Dedifferentiated amniotic fluid mesenchymal stem cell (primary cell): ENCODE results near the gene SLC25A46.
"Not testable (repeated sequence)": the region's sequence is repeated elsewhere in the genome, so short reads cannot be mapped to it uniquely, and the experiment has no call there.

ENCODE experiments used
- DNase-seq: peaks from one replicate; pipeline ENCODE4 v3.0.0-alpha.2; 2016; ENCODE audit errors: extremely low spot score

The SLC25A46 gene

DNA sequence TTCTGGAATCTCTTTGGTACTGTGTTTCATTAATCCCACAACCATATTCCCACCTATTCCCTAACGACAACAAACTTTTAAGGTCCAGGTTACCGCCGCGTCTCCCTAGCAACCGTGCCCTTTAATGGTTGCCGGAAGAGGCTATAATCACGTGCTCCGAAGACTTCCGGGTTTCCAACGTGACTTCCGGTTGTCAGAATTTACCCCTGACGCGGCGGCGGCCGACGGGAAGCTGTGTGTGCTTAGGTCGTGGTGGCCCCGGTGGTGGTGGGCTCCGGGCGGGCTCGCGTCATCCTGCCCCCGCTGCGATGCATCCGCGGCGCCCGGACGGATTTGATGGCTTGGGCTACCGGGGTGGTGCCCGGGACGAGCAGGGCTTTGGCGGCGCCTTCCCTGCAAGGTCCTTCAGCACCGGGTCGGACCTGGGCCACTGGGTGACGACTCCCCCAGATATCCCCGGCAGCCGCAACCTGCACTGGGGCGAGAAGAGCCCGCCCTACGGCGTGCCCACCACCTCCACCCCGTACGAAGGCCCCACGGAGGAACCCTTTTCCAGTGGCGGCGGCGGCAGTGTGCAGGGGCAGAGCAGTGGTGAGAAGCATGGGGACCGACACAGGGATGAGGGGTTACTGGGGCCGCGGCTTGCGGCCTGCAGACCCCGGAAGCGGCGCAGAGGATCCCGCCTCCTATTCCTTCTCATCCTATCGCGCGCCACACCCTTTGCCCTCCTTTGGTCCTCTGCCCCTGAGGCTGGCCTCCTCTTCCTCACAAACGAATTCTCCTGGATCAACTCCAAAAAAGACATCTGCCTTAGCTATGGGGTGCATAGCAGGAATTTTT, at the start of gene SLC25A46:
Gene SLC25A46 (plus strand): TSS at position 196 of the 840 bp plus-strand sequence. CDS start 113 bp downstream, at position 309.
- peak; percentile 91 for DNase-seq

DNA sequence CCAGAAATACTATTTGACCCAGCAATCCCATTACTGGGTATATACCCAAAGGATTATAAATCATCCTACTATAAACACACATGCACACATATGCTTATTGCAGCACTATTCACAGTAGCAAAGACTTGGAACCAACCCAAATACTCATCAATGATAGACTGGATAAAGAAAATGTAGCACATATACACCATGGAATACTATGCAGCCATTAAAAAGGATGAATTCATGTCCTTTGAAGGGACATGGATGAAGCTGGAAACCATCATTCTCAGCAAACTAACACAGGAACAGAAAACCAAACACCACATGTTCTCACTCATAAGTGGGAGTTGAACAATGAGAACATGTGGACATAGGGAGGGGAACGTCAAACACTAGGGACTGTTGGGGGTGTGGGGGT, 48.2 kb upstream of the SLC25A46 start:
- DNase-seq: not testable (repeated sequence)

DNA sequence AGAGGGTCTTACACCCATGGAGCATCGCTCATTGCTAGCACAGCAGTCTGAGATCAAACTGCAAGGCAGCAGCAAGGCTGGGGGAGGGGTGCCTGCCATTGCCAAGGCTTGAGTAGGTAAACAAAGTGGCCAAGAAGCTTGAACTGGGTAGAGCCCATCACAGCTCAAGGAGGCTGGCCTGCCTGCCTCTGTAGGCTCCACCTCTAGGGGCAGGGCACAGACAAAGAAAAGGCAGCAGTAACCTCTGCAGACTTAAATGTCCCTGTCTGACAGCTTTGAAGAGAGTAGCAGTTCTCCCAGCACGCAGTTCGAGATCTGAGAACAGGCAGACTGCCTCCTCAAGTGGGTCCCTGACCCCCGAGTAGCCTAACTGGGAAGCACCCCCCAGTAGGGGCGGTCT, 46.1 kb upstream of the SLC25A46 start:
- DNase-seq: not testable (repeated sequence)

DNA sequence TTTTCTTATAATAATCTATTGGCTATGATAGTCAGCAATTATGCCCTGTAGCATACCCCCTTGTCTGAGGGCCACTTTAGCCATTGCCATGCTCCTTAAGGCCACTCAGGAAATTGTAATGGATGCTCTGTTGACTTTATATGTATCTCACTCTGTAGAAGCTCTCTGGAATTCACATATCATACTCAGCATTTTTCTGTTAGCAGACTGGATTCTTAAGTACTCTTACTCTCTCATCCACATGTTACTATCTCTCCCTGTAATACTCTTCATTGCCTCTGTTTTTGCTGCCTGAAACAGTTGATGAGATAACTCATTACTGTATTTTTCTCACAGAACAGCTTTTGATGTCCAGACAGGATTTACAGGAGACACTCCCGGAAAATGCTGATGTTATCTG, 36.5 kb upstream of the SLC25A46 start:
- DNase-seq: no peak

DNA sequence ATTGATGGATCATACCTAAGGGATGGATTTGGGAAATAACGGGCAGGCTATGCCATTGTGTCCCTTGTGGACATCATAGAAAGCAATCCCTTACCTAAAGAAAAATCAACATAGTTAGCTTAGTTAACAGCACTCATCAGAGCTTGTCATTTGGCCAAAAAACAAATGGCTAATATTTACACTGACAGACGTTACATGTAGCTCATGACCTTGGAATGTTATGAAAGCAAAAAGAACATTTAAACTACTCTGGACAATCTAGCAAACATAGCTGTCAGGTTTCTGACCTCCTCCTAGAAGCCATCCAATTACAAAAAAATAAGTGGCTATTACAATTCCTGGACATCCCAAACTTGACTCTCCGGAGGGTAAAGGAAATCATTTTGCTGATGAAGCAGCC, 36.1 kb upstream of the SLC25A46 start:
- no peak for DNase-seq

DNA sequence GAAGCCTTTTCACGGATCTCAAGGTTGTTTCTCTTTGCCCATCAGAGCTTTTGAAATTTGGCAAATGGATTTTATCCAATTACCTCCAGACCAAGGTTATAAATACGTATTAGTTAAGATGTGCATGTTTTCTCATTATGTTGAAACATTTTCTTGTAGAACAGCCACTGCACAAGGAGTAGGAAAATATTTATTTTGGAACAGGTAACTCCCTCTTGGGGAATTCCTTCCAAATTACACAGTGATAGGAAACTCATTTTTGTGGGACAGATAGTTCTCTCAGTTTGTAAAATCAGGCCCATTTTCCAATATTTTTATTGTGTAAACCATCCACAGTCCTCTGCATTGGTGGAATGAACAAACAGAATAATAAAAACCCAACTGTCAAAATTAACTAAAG, 35.3 kb upstream of the SLC25A46 start:
- no peak for DNase-seq

DNA sequence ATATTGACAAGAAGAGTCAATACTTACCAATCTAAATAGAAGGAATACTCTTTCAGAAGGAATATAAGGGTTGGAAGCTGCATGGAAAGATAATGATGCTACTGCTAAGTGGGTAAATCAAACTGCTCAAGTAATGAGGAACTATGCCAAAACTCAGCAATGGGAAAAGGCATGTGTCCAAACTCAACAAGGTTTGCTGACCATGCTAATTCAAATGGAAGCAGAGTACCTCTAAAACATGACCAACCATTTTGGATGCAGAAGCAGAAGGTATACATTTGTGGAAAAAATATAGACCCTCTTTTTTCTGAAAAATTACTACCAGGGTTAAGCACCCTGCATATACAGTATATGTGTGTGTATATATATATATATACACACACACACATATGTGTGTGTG, 33.5 kb upstream of the SLC25A46 start:
- no peak for DNase-seq

DNA sequence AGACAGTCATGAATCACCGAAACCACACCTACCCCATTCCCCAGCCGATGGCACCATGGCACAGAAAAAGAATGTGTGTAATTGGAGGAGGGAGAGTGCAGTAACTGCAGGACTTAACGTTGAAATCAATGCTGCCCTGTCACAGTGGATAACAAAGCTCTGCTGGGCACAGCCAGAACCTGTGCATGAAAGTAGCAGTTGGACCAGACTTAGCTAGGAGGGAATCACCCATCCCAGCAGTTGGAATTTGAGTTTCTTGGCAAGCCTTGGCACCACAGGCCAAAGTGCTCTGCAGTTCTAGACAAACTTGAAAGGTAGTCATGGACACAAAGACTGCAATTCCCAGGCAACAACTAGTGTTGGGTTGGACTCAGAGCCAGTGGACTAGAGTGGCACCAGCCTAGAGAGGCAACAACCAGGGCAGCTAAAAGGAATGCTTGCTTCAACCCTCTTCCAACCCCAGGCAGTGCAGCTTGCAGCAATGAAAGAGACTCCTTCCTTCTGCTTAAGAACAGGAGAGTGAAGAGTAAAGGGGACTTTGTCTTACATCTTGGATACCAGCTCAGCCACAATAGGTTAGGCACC, 31.5 kb upstream of the SLC25A46 start:
- no peak for DNase-seq

DNA sequence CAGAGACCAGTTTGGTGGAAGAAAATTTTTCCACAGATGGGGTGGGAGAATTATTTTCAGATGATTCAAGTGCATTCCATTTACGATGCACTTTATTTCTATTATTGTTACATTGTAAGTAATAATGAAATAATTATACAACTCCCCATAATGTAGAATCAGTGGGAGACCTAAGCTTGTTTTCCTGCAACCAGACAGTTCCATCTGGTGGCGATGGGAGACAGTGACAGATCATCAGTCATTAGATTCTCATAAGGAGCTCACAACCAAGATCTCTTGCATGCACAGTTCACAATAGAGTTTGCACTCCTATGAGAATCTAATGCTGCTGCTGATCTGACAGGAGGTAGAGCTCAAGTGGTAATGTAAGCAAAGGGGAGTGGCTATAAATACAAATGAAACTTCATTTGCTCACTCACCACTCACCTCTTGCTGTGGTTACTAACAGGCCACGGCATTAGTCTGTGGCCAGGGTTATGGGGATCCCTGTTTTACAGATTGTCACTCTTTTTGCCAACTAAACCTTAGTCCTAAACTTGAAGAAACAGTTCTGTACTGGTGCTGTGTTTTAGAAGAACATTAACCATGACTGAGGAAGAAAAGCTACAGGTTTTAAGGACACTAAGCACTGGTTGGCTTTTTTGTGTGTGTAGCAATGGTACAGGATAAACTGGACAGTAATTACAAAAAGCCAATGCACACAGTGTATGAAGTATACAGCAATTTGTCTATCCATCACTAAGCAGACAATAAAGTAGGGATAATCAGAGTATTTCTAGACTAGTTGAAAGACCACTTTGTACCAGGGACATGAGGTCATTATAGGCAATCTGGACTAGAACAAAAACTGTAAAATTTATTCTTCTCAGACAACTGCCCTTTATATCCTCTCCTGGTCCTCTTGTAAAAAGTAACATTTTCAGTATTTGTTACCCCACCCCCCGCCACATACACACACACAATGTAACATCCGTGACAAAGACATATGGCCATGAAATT, 22.3 kb upstream of the SLC25A46 start:
- DNase-seq: no peak

DNA sequence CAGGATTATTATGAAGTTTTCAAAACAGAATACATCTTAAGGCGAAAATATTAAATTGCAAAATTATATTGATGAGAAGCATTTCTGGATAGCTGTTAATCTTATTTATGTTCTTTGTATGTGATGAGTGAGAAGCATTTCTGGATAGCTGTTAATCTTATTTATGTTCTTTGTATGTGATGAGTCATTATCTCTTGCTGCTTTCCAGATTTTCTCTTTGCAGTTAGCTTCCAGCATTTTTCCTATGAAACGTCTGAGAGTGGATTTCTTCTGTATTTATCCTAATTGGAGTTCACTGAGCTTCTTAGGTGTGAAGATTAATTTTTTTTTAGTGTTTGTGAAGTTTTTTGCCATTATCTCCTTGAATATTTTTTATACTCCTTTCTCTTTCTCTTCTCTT, 20.5 kb upstream of the SLC25A46 start:
- DNase-seq: no peak

DNA sequence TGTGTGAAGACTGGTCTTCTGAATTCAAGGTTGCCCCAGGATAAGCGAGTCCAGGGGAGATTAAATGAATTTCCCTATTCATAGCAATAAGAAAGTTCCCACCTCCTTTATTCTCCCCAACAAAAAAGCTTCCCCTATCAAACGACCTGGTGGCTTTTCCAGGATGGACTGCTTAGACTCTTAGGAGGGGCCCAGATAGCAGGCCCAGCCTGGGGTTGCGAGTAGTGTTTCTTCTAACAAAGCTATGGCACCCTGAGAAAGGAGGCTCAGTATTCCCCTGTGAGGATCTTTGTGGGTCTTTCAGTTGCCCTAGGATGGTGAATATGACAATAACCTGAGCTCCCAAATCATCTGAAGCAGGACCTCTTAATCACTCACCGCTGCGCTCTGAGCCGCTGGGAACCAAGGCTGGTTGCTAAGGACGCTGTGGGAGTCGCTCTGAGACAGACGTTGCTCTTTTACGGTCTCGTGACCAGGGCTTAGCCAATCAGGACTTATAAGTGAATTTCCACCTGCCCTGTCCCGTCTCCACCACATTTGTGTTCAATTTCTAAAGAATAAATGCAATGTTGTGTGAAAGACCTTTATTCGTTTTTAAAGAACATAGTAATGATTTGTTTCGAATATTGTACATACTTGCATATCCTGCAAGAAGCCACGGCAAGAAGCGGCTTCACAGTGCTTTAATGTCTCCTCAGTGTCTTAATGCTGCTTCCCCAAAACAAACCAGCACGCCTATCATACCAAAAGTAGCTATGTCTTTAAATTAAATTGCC, 12.4 kb upstream of the SLC25A46 start, which contains the start of gene TMEM232:
Gene TMEM232 (minus strand): TSS at position 423 of the 776 bp plus-strand sequence. CDS start 59,319 bp downstream, outside the sequence.
- DNase-seq: peak; percentile 19

DNA sequence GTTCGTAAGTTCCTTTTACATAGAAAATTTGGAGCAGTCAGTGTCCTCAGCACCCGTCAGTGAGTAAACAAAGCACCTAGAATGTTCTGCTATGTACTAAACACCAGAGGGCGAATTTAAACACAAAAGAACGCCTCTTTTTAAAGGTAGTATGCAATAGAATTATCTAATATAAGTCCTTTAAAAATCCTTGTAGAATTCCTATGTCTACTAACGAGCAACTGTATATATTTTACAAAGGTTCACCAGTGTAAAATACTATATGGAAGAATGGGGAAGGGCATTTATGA, 11.8 kb upstream of the SLC25A46 start:
- no peak for DNase-seq

DNA sequence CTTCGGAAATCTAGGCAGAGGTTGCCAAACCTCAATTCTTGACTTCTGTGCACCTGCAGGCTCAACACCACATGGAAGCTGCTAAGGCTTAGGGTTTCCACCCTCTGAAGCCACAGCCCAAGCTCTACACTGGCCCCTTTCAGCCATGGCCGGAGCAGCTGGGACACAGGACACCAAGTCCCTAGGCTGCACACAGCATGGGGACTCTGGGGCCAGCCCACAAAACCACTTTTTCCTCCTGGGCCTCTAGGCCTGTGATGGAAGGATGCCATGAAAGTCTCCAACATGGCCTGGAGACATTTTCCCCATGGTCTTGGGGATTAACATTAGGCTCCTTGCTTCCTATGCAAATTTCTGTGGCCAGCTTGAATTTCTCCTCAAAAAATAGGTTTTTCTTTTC, 7.3 kb upstream of the SLC25A46 start:
- not testable (repeated sequence) for DNase-seq

DNA sequence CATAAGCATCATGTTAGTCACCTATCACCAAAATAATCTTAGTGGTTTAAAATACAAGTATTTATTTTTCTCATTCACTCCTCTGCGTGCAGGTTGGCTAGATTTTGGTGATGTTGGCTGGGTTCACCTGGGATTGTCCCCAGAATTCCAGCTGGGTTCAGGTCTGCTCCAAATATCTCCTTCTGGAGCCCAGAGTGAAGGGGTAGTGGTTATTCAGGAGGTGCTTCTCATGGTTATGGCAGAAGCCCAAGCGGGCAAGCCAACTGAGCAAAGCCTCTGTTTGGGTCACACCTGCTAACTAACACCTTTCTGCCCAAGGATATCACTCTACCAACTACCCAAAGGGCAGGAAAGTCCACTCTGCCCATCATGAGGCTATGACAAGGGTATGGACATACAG, 4.7 kb upstream of the SLC25A46 start:
- DNase-seq: no peak

DNA sequence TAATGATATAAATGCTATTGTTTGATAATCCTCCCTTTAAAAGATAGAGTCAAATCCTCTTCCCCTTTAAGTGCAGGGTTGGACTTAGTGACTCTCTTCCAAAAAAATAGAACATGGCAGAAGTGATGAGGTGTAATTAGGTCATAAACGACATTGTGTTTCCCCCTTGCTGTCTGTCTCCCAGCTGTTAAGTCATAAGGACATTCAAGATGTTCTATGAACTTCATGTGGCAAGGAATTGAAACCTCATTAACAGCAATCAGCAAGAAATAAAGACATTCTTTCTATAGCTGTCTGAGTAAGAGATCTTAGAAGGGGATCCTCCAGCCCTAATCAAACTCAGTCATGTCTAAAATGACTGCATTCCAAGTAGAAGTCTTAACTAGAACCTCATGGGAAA, 3.3 kb upstream of the SLC25A46 start:
- DNase-seq: no peak

DNA sequence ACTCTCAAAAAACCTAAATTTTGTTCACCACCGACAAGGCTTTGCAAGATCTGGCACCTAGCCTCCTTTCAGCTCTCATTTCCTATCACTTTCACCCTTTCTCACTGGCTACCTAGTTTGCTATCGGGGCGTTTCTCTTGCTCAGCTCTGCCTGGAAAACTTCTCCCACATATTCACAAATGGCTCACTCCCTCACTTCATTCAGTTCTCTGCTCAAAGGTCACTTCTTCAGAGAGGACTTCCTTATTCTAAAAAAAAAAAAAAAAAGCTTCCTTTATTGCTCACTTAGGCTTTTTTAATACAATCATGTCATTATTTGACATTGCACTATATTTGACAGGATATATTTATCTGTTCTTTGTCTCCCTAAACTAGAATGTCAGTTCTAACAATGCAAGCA, 2.1 kb upstream of the SLC25A46 start:
- DNase-seq: no peak

DNA sequence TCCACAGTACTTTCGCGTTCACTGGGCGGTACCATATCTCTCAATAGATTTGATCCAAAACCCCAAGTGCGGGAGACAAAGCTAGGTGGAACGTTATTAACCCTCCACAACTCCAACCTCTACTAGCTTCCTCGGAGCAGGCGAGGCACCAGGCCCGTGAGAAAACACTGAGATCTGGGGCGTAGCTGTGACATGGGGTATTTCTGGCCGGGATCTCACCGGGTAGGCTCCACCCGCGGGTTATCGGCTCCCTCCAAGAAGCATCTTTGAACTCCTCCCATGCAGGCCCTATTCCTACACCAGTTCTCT, 350 bp upstream of the SLC25A46 start:
- DNase-seq: no peak

DNA sequence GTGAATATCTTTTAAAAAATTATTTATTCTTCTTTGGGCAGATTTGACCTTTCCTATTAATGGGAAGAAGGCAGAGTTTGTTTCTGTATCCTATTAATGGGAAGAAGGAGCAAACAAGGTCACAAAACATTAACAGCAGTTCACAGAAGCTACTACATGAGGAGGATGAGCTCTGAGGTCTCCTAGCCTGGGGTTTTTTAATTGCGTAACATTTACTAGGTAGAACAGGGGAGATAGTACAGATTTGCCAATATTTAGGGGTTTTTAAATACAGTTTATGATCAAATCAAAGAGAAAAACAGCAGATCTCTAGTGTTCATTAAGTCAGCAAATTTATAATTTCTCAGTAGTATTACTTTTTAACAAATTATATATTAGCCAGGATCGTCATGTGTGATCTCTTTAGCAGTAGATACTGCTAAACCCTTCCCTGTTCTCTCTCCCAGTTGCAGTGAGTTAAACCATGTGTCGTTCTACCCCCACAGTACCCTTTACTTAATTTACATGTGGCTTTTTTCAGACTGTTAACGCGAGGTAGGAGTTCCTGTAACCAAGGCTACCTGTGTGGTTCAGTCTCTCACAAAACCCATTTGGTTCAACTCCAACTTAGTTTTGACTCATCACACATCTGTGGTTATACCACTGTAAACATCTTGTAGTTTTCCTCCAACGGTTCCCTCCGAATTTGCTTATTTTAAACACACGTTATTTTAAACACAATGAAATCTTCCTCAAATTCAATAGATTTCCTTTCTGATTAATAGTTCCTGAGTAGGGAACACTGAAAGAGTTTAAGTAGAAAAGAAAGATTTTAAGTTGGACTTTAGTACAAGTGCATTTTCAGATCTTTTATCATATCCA, 13.3 kb downstream of the SLC25A46 start:
- no peak for DNase-seq

DNA sequence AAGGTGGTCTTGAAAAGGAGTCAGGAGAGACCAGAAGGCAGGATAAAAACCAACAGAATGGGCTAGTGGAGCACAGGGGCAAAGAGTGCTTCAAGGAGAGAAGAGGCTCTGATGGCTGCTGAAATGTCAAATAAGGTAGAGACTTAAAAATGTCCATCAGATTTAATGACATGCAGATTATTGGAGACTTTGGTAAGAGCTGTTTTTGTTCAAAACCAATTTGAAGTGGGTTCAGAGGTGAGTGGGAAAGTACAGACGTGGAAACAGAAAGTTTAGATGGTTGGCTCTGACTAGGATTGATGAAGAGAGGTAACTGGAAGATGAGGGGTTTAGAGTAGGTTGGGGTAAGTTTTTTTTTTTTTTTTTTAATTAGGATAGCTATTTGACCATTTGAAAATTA, 14.1 kb downstream of the SLC25A46 start:
- DNase-seq: no peak

DNA sequence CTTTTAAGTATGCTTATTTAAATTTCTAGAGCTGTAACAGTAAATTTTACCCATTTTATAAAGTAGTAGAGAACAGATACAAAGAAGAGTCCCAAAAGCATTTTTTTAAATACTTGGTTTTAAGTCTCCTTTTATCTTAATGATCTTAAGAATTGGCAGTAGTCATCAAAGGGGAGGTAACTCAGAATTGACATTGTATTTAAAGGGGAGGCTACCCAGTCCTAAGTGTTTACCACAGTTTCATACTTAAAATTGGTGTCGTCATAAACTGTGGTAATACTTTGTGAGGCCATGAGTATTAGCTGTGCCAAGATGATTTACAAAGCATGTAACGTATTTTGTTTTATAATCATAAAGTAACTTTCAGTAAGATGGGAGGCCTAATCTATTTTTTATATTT, 14.8 kb downstream of the SLC25A46 start:
- no peak for DNase-seq

DNA sequence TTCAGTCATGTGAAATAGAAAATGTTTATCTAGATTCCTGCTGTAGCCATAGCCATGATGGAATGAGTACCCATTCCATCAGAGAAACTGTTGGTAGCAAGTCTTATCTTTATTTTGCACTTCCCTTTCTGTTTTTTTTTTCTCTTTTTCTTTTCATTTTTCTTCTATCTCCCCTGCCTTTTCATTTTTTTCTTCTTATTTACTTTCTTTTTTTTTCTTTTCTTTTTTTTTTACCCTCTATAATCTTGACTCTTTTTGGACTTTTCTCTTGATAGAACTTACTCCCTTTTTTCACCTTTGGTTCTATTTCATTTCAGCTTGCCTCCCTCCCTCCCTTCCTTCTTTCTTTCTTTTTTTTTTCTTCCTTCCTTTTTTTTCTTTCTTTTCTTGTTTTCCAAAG, 15.4 kb downstream of the SLC25A46 start:
- no peak for DNase-seq
